ENCODE measurements around the gene MAP2. TPM values are rescaled to one million over a fixed set of nuclear protein-coding genes. Genes with fewer than 3 reads are reported as not detected.

The MAP2 gene
- total and polyA plus RNA-seq, 7 donors: 0.72 to 6.5 (median 1.8) TPM

GRCh38 chr2:209496586-209496982 lies 72.7 kb downstream of the MAP2 start:
- DNase-seq (no peak), ATAC-seq (peak; percentile 36 to 66 (median 50))
- peaks cover 18% of the 10 kb centered on the region for H3K9me3 ChIP-seq
- H3K36me3 ChIP-seq (ENCODE audit: insufficient read depth in 1 of 2, low read depth in 1 of 2): no peaks in the 10 kb centered on the region
- H3K27me3 ChIP-seq (ENCODE audit: insufficient read depth in 3 of 3, low read length in 2 of 3): no peaks in the 10 kb centered on the region
- peak overlapping the region; percentile 77 for H3K27ac ChIP-seq
- TF ChIP-seq CTCF (IDR thresholded peaks at IDR 0.05): no peak
- intact Hi-C loops (cut with DNase I): no loop called here
- H3K4me3 ChIP-seq: peak overlapping the region; percentile 11
- peaks cover 6% of the 10 kb centered on the region for H3K4me1 ChIP-seq

- WGBS, 3 donors: 74 to 92% (median 88%) methylated on average over 1 of the region's 1 CpG
- no peak overlapping the region for H3K27ac ChIP-seq
- no peak for DNase-seq
- no peak for ATAC-seq
- no peak for TF ChIP-seq CTCF (IDR thresholded peaks at IDR 0.05)
- H3K36me3 ChIP-seq (ENCODE audit: insufficient read depth in 1 of 2, low read depth in 1 of 2): no peaks in the 10 kb centered on the region
- H3K27me3 ChIP-seq (ENCODE audit: insufficient read depth in 3 of 3, low read length in 2 of 3): no peaks in the 10 kb centered on the region
- intact Hi-C loops (cut with DNase I): no loop called here
- peaks cover 6% of the 10 kb centered on the region for H3K4me1 ChIP-seq
- H3K9me3 ChIP-seq: peaks cover 15% of the 10 kb centered on the region
- H3K4me3 ChIP-seq: no peak overlapping the region
Measured at GRCh38 chr2:209498614-209499013, 74.8 kb downstream of the MAP2 start.

GRCh38 chr2:209499069-209499468 lies 75.2 kb downstream of the MAP2 start:
- no peak for DNase-seq
- intact Hi-C loops (cut with DNase I): no loop called here
- Histone ChIP-seq H3K27me3 (ENCODE audit: insufficient read depth in 3 of 3, low read length in 2 of 3) (no peaks in the 10 kb centered on the region), H3K4me3 (no peak overlapping the region), H3K9me3 (peaks cover 12% of the 10 kb centered on the region), H3K27ac (no peak overlapping the region), H3K36me3 (ENCODE audit: insufficient read depth in 1 of 2, low read depth in 1 of 2) (no peaks in the 10 kb centered on the region), H3K4me1 (peaks cover 6% of the 10 kb centered on the region)
- no peak for TF ChIP-seq CTCF (IDR thresholded peaks at IDR 0.05)
- ATAC-seq: no peak

- Histone ChIP-seq H3K36me3 (ENCODE audit: insufficient read depth in 1 of 2, low read depth in 1 of 2) (no peaks in the 10 kb centered on the region), H3K27me3 (ENCODE audit: insufficient read depth in 3 of 3, low read length in 2 of 3) (no peaks in the 10 kb centered on the region), H3K9me3 (peaks cover 9% of the 10 kb centered on the region), H3K4me1 (peaks cover under 1% of the 10 kb centered on the region), H3K27ac (no peak overlapping the region), H3K4me3 (no peak overlapping the region)
- intact Hi-C loops (cut with DNase I): no loop called here
- ATAC-seq (no peak), DNase-seq (no peak)
- WGBS, 3 donors: 84 to 87% (median 85%) methylated on average over 2 of the region's 2 CpGs
- no peak for TF ChIP-seq CTCF (IDR thresholded peaks at IDR 0.05)
Measured at GRCh38 chr2:209501579-209501978, 77.7 kb downstream of the MAP2 start.

- intact Hi-C loops (cut with DNase I): no loop called here
- no peaks in the 10 kb centered on the region for H3K9me3 ChIP-seq
- no peak overlapping the region for H3K27ac ChIP-seq
- DNase-seq: no peak
- H3K36me3 ChIP-seq (ENCODE audit: insufficient read depth in 1 of 2, low read depth in 1 of 2): no peaks in the 10 kb centered on the region
- no peak for TF ChIP-seq CTCF (IDR thresholded peaks at IDR 0.05)
- H3K27me3 ChIP-seq (ENCODE audit: insufficient read depth in 3 of 3, low read length in 2 of 3): no peaks in the 10 kb centered on the region
- no peak for ATAC-seq
- H3K4me3 ChIP-seq: no peak overlapping the region
- WGBS, 3 donors: 58 to 80% (median 69%) methylated on average over 2 of the region's 2 CpGs
- no peaks in the 10 kb centered on the region for H3K4me1 ChIP-seq
Measured at GRCh38 chr2:209505410-209505809, 81.6 kb downstream of the MAP2 start.

All from psoas muscle (tissue), 8 donors.